Measurements from ENCODE around the gene MAT2B. TPM values are rescaled to one million over a fixed set of nuclear protein-coding genes. Genes with fewer than 3 reads are reported as not detected.

MAT2B gene
- total RNA-seq, 1 experiment from 2014 or later, result 36.8 TPM

- H3K4me3 ChIP-seq, result no peak overlapping the region
- no peak for DNase-seq
- no peaks in the 10 kb centered on the region for H3K9me3 ChIP-seq
- peaks cover 20% of the 10 kb centered on the region for H3K36me3 ChIP-seq
- no peaks in the 10 kb centered on the region for H3K27me3 ChIP-seq
Observed at GRCh38 chr5:163496286-163496685, 9.1 kb upstream of the MAT2B start.

GRCh38 chr5:163497315-163497714 is 8.1 kb upstream of the MAT2B start:
- no peak overlapping the region for H3K4me3 ChIP-seq
- DNase-seq, result no peak
- no peaks in the 10 kb centered on the region for H3K9me3 ChIP-seq
- no peaks in the 10 kb centered on the region for H3K27me3 ChIP-seq
- H3K36me3 ChIP-seq, result peaks cover 10% of the 10 kb centered on the region

GRCh38 chr5:163498886-163499285 is 6.5 kb upstream of the MAT2B start:
- Histone ChIP-seq H3K36me3 (no peaks in the 10 kb centered on the region), H3K27me3 (no peaks in the 10 kb centered on the region), H3K9me3 (no peaks in the 10 kb centered on the region), H3K4me3 (no peak overlapping the region)
- no peak for DNase-seq

- peak overlapping the region; percentile 81 for H3K4me3 ChIP-seq
- no peaks in the 10 kb centered on the region for H3K27me3 ChIP-seq
- no peak for DNase-seq
- no peaks in the 10 kb centered on the region for H3K36me3 ChIP-seq
- no peaks in the 10 kb centered on the region for H3K9me3 ChIP-seq
Observed at GRCh38 chr5:163502521-163502920, 2.9 kb upstream of the MAT2B start.

- H3K4me3 ChIP-seq, result peak overlapping the region; percentile 81
- H3K36me3 ChIP-seq, result no peaks in the 10 kb centered on the region
- DNase-seq, result peak; percentile 81
- no peaks in the 10 kb centered on the region for H3K9me3 ChIP-seq
- no peaks in the 10 kb centered on the region for H3K27me3 ChIP-seq
Observed at GRCh38 chr5:163503106-163504078, 2.0 kb upstream of the MAT2B start.

- Histone ChIP-seq H3K9me3 (no peaks in the 10 kb centered on the region), H3K36me3 (no peaks in the 10 kb centered on the region), H3K27me3 (no peaks in the 10 kb centered on the region), H3K4me3 (peak overlapping the region; percentile 81)
- peak; percentile 81 for DNase-seq
Observed at GRCh38 chr5:163504079-163504931, 1.1 kb upstream of the MAT2B start.

- peak overlapping the region; percentile 81 for H3K4me3 ChIP-seq
- no peaks in the 10 kb centered on the region for H3K27me3 ChIP-seq
- DNase-seq, result no peak
- no peaks in the 10 kb centered on the region; the same call in 1 of the 2 replicates for H3K36me3 ChIP-seq
- no peaks in the 10 kb centered on the region for H3K9me3 ChIP-seq
Observed at GRCh38 chr5:163505049-163505367, 411 bp upstream of the MAT2B start.

GRCh38 chr5:163506095-163506457 is 657 bp downstream of the MAT2B start:
- Histone ChIP-seq H3K4me3 (peak overlapping the region; percentile 81), H3K36me3 (no peaks in the 10 kb centered on the region; the same call in 1 of the 2 replicates)
- DNase-seq, result no peak

GRCh38 chr5:163506726-163507125 is 1.3 kb downstream of the MAT2B start:
- no peaks in the 10 kb centered on the region for H3K27me3 ChIP-seq
- no peak for DNase-seq
- no peaks in the 10 kb centered on the region; the same call in 1 of the 2 replicates for H3K36me3 ChIP-seq
- H3K4me3 ChIP-seq, result peak overlapping the region; percentile 81
- no peaks in the 10 kb centered on the region for H3K9me3 ChIP-seq

More at GRCh38 chr5:163506095-163506457, 657 bp downstream of the MAT2B start:
- Histone ChIP-seq H3K27me3 (no peaks in the 10 kb centered on the region), H3K9me3 (no peaks in the 10 kb centered on the region)

GRCh38 chr5:163508753-163509152 is 3.3 kb downstream of the MAT2B start:
- H3K36me3 ChIP-seq, result peaks cover 20% of the 10 kb centered on the region
- H3K27me3 ChIP-seq, result no peaks in the 10 kb centered on the region
- peak overlapping the region; percentile 8 for H3K4me3 ChIP-seq
- DNase-seq, result no peak
- H3K9me3 ChIP-seq, result no peaks in the 10 kb centered on the region

- H3K27me3 ChIP-seq, result no peaks in the 10 kb centered on the region
- H3K9me3 ChIP-seq, result no peaks in the 10 kb centered on the region
- peak overlapping the region; percentile 8 for H3K4me3 ChIP-seq
- no peak for DNase-seq
- H3K36me3 ChIP-seq, result peaks cover 26% of the 10 kb centered on the region
Observed at GRCh38 chr5:163509291-163509951, 4.0 kb downstream of the MAT2B start.

- H3K9me3 ChIP-seq, result no peaks in the 10 kb centered on the region
- no peak for DNase-seq
- H3K4me3 ChIP-seq, result no peak overlapping the region
- peaks cover 53% of the 10 kb centered on the region for H3K36me3 ChIP-seq
- H3K27me3 ChIP-seq, result no peaks in the 10 kb centered on the region
Observed at GRCh38 chr5:163512526-163512925, 7.1 kb downstream of the MAT2B start.

GRCh38 chr5:163525096-163525495 is 19.7 kb downstream of the MAT2B start:
- Histone ChIP-seq H3K36me3 (peaks cover 11% of the 10 kb centered on the region), H3K27me3 (no peaks in the 10 kb centered on the region), H3K9me3 (no peaks in the 10 kb centered on the region), H3K4me3 (no peak overlapping the region)
- DNase-seq, result no peak

GRCh38 chr5:163529698-163530097 is 24.3 kb downstream of the MAT2B start:
- H3K4me3 ChIP-seq, result no peak overlapping the region
- H3K27me3 ChIP-seq, result peaks cover 2% of the 10 kb centered on the region; the same call in 1 of the 2 replicates
- no peaks in the 10 kb centered on the region for H3K36me3 ChIP-seq
- no peak for DNase-seq
- H3K9me3 ChIP-seq, result no peaks in the 10 kb centered on the region

GRCh38 chr5:163531272-163531671 is 25.9 kb downstream of the MAT2B start:
- no peaks in the 10 kb centered on the region for H3K9me3 ChIP-seq
- H3K4me3 ChIP-seq, result no peak overlapping the region
- no peak for DNase-seq
- no peaks in the 10 kb centered on the region for H3K36me3 ChIP-seq
- H3K27me3 ChIP-seq, result peaks cover 2% of the 10 kb centered on the region; the same call in 1 of the 2 replicates

- Histone ChIP-seq H3K36me3 (no peaks in the 10 kb centered on the region), H3K9me3 (no peaks in the 10 kb centered on the region), H3K4me3 (no peak overlapping the region), H3K27me3 (peaks cover 2% of the 10 kb centered on the region; the same call in 1 of the 2 replicates)
- DNase-seq, result no peak
Observed at GRCh38 chr5:163532171-163533084, 27.0 kb downstream of the MAT2B start.

Data from MG63 (cell line).